NCI-H510A treated with DMSO at 0.1 percent for 48 hours (cell line): ENCODE data around the gene HOXB4.
A peak's percentile ranks its signal among the peaks of the same experiment; 100 is the strongest.

Source experiments
- DNase-seq: peaks from one replicate; lab custom pipeline; 2025; lab: John Stamatoyannopoulos, UW

The HOXB4 gene

DNA sequence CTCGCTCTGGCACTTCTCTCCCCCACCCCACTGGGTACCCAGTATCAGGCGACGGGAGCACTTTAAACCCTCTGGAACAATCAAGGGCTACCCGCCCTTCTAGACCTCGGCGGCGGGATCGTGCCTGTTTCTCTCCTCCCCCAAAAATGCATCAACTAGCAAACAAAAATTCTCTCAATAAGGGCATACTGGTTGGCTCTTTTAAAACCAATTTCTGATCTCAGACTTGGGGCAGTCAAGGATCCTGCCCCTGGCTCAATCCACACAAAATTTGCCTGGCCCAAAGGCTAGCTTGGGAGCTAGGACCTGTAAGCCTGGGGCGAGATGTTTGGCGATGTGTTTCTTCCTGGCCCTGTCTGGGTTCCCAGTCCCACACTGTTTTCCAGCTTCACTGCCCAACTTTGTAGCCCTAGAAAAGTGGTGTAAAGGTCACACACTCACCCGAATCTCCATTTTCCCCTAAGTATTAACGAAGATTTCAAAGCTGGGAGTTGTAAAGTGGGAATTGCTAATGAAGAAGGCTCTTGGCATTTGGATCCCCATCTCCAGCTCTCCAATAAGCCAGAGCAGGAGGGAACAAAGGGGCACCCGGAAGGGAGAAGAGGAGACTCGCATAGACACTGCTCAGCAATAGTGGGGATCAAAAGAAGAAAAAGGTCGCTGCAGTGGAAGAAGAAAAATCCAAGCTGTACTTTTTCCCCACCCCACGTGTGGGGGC lies 18.9 kb downstream of the HOXB4 start:
- DNase-seq = no peak

DNA sequence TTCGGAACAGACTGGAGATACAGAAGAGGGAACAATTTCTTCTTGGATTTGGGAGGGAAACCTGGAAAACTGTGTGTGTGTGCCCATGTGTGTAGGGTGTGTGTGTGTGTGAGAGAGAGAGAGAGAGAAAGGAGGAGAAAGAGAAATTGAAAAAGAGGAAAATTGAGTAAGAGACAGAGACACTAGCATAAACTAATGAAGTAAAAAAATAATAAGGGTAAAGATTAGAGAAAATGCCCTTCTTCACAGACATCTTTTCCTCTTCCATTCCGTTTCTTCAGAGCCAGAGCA lies 19.4 kb downstream of the HOXB4 start:
- DNase-seq = no peak

- no peak for DNase-seq
Measured at GRCh38 chr17:48558057-48558830, 19.9 kb downstream of the HOXB4 start.

GRCh38 chr17:48556576-48557401 lies 21.4 kb downstream of the HOXB4 start:
- no peak for DNase-seq

DNA sequence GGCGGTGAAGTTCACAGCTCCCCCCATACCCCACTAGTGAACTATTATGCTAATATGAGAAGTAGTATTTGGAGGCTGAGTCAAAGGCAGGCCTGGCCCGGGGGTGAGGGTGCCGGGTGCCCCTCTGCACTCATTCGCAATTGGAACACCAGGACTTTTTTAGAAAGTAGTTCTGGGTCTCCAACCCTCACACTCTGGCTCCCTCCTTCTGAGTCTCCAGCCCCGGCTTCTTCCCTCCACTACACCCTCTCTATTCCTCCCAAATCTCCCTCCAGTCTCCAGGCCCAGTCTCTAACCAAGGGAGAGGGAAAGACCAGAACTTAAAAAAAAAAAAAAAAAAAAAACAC lies 21.9 kb downstream of the HOXB4 start:
- no peak for DNase-seq

DNA sequence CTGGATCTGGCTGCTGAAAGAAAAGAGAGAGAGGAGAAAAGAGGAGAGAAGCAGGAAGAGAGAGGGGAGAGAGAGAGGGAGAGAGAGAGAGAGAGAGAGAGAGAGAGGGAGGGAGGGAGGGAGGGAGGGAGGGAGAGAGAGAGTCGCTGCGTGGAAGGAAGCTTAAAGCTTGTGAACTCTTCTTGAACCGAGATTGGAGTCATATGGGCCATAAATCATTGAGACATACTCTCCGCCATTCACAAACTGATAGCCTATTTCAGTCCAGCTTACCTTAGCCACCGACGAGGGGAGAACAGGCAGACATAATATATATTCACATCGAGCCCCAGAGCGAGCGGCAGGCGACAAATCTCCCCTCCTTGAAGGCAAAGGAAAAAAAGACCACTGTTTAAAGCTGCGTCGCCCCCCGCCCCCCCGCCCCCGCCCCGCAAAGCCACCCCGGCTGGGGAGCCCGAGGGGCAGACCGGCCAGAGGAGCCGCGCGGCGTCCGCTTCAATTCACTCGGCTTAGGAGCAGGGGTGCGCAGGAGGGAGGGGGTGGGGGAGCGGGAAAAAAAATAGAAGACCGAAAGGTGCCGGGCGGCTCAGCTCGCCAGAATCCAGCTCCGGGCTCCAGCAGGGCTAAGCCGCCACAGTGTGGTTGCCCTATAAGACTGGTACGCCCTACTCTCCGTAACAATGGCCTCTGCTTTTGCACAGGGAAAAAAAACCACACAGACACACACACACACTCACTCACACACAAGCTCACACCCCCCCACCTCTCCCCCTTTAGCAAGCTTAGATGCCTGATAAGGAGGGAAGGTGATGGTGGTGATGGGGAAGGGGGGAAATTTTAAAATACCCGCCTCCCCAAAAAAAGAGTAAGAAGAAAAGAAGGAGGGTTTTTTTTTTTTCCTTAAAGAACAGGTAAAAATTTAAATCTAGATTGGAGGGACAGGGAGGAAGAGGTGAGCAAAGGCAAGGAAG lies 22.6 kb downstream of the HOXB4 start:
- peak; percentile 88 for DNase-seq

DNA sequence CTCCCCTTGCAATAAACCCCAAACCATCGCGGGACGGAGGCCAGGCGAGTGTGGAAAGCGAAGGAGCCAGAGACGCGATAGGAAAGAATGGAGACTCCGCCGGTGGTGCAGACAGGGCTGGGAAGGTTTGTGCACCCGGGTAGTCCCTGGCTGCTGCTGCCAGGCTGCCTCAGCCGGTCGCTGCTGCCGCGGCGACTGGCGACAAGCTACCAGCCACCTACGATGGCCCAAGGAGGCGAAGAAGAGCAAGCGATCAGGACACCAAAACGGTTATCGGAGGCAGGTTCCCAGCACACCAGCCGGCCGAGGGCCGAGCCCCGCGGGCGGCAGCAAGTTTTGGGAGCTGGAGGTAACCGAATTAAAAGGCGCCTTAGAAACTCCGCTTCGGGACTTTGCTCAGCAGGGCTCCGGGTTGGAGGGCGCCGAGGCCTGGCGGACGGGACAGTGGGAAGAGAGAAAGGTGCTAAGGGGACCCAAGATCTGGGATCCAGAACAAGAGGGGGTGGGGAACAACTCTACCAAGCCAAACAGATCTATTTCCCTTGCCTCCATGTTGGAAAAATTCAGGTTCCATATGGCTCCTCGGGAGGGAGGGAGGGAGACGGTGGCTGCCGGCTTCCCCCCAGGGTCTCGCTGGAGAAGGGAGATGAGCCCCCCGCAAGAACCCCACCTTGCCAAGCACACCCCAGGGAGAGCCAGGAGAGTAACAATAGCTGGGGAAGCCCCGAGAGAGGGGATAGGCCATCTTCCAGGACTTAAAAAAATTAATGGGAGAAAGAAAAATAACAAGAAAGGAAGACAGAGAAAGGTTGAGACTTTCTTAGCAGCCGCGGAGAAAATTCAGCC lies 23.5 kb downstream of the HOXB4 start:
- DNase-seq = no peak

- no peak for DNase-seq
Measured at GRCh38 chr17:48553826-48554225, 24.3 kb downstream of the HOXB4 start.

DNA sequence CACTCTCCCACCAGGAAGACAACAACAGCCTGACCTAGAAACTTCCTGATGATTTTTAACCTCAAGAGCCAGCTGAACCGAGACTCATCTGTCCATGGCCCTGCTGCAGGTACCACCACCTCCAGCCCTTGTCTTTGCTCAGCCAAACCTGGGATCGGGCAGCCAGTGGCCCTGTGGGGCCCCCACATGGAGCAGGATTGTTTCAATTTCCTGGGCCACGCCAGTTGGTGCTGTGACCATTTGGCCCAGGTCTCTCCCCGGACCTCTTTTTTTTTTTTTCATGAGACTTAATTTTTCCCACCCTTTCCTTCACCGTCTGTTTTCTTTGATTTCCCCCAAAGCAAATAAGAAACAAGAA lies 25.0 kb downstream of the HOXB4 start:
- DNase-seq = no peak

DNA sequence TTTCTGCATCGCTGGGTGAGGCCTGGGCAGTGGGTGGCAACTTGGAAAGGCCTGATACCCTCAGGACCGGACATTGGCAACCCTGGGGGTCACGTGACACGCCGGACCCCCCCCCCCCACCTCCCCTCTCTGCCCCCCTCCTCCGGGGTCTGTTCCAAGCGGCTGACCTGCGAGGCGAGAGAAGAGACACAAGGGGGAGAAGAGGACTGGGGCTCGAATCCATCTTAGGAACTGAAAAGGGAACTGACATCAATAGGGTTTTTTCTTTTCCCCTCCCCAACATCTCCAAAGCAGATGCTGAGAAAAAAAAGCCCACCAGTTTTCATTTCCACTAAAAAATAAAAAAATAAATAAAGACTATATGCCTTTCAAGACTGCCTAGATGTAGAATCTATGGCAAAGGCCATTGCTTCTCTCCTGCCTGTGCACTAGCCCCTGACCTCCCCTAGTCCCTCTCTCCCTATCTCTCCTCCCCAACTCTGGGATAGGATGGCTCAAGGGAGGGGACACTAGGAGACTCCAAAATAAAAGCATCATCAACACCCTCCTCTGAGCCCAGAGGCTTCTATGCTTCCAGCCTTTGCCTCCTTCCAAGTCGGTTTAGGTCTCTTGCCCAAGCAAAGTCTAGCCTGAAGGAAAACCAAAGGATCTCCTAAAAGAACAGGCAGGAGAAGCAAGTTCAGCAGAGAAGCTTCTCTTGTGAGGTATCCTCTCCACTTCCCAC lies 25.5 kb downstream of the HOXB4 start:
- no peak for DNase-seq

GRCh38 chr17:48551596-48552465 lies 26.3 kb downstream of the HOXB4 start:
- DNase-seq = no peak

DNA sequence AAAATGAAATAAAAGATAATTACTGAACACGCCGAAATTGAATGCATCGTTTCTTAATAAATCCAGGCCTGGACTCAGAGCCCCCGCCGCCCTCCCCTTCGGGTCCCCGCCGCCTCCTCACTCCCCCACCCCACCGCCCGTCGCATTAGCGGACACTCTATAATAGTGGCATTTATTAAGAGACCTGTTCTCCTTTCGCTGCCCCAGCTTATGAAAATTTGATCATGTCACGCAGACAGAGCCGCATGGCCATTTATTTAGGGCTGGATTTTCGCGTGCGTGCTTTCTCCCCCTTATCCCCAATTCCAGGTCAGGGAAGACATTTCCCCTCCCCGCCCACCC lies 27.0 kb downstream of the HOXB4 start:
- DNase-seq = no peak

DNA sequence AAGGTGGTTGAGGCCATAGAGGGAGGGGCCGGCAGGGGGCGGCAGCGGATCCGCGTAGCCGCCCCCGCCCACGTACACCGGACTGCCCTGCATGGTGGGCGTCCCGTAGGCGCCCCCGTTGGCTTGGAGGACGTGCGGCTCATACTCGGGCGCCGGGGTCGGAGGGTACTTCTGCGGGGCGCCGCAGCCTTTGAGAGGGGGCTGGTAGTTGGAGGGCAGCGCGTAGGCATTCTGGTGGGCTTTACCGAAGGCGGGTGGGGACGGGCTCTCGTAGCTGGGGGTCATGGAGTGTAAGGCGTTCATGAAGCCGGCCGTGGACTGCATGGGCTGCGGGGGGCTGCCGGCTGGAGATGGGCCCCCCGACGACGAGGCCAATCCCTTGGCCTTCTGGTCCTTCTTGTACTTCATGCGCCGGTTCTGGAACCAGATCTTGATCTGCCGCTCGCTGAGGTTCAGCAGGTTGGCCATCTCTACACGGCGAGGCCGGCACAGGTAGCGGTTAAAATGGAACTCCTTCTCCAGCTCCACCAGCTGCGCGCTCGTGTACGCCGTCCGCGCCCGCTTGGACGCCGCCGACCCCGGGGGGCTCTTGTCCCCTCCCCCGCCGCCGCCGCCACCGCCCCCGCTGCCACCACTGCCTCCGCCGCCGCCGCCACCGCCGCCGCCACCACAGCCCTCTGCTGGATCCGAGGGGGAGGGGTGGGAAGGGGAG lies 27.5 kb downstream of the HOXB4 start:
- DNase-seq = no peak

- DNase-seq = no peak
Measured at GRCh38 chr17:48549914-48550501, 28.1 kb downstream of the HOXB4 start.

DNA sequence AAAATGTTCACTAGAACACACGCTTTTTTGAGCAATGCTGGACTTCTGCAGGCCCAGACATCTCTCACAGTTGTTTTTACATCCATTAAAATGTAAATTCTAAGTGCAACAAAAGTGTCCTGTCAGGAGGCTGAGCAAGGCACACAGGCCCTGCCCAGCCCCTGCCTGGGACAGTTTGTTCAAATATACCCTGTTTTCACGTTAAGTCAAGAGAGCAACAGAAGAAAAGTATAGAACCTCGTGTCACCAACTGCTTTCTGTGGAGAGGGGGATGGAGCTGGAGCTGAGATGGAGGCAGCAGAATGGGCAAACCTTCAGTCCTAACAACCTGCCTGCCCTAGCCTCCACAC lies 28.9 kb downstream of the HOXB4 start:
- DNase-seq = no peak

- DNase-seq = no peak
Measured at GRCh38 chr17:48548523-48549280, 29.4 kb downstream of the HOXB4 start.

GRCh38 chr17:48547808-48548522 lies 30.2 kb downstream of the HOXB4 start:
- DNase-seq = no peak
